GM12878 (cell line): ENCODE measurements around the gene LAMA2. TPM values are rescaled to one million over a fixed set of nuclear protein-coding genes. Genes with fewer than 3 reads are reported as not detected.

Experiments
- CBX5 ChIP-seq: sonication (generic); IDR thresholded peaks from 2 replicates; pipeline ENCODE4 v1.6.1; 2016; ENCODE audit warnings: low read depth, moderate library complexity, mild to moderate bottlenecking, inconsistent platforms
- RAD51 ChIP-seq: fragments of 450-650 bp; IDR thresholded peaks from 2 replicates; pipeline ENCODE4 v1.6.1; 2016; ENCODE audit warnings: moderate library complexity, mild to moderate bottlenecking, inconsistent platforms
- polyA plus RNA-seq, 11 experiments: library from polyadenylated mRNA; depleted of rRNA in 4 of 11; unstranded in 6 of 11; stranded (reverse) in 5 of 11; fragments of >200 nt; fragmentation: Nextera tagmentation in 4 of 11; fragmentation: Illumina TruSeq in 1 of 11; extraction: Ambion mirVana in 4 of 11; extraction: Trizol in 1 of 11; gene quantifications; 1 replicate in 1 of 11; 2 replicates in 10 of 11; pipeline versions ENCODE4 v1.2.1 to v1.2.3, GENCODE V29; 2011 to 2016; ENCODE audit warnings: inconsistent platforms in 2 of 11, missing spikeins in 2 of 11, low read depth in 1 of 11
- total RNA-seq, 4 experiments: library from RNA; depleted of rRNA in 3 of 4; stranded (reverse); fragments of >200 nt in 3 of 4; fragmentation: Illumina TruSeq in 1 of 4; extraction: Trizol in 1 of 4; gene quantifications; 2 replicates each; pipeline versions ENCODE4 v1.2.1 to v1.2.3, GENCODE V29; 2013 to 2021
- TF ChIP-seq, protein P1 (sequence below): fragments of 450-650 bp; formaldehyde crosslinking; IDR thresholded peaks from 2 replicates; pipeline ENCODE4 v1.5.0; 2022; ENCODE audit warnings: mild to moderate bottlenecking, missing genetic modification characterization
- TF ChIP-seq, protein P2 (sequence below): fragments of 450-650 bp; IDR thresholded peaks from 2 replicates; pipeline ENCODE4 v1.6.1; 2016; ENCODE audit warnings: mild to moderate bottlenecking
- TF ChIP-seq, protein P3 (sequence below): fragments of 450-650 bp; IDR thresholded peaks from 2 replicates; pipeline ENCODE4 v1.6.1; 2017; ENCODE audit warnings: antibody characterized with exemption, mild to moderate bottlenecking, moderate library complexity
- TF ChIP-seq, protein P4 (sequence below): IDR thresholded peaks from 2 replicates; pipeline ENCODE4 v1.6.1; 2012; ENCODE audit warnings: mild to moderate bottlenecking, low read depth, low read length

LAMA2 gene
- total and polyA plus RNA-seq, 10 of the 15 experiments (the other 5 are each of a cell fraction or from before 2014, with no cell fraction given) = 0.04 to 2.0 (median 0.37) TPM; not detected in 1

DNA sequence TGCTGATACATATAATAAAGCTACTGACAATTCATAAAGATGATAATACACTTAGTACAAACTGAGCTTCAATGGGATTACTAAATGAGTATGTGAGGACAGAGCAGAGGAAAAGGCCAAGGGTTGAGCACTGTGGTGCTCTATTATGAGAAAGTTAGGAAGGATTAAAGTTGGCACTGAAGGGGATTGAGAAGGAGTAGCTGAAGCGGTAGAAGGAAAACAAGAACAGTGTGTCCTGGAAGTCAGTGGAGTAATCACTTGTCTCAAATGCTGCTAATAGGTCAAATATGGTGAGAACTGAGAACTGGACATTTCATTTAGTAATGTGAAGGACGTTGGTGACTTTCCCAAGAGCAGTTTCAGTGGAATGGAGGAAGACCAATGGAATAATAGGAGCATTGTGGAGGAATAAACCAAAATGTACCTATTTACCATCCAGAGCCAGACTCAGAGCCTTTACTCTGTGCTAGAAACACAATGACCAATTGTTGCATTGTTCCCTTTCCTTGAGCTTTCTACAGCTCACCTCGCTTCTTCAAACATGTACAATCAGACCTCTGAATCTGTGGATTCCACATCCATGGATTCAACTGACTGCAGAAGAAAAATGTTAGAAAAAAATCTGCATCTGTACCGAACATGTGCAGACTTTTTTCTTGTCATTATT, 255.9 kb downstream of the LAMA2 start (continued):
- TF ChIP-seq, protein P1, sequence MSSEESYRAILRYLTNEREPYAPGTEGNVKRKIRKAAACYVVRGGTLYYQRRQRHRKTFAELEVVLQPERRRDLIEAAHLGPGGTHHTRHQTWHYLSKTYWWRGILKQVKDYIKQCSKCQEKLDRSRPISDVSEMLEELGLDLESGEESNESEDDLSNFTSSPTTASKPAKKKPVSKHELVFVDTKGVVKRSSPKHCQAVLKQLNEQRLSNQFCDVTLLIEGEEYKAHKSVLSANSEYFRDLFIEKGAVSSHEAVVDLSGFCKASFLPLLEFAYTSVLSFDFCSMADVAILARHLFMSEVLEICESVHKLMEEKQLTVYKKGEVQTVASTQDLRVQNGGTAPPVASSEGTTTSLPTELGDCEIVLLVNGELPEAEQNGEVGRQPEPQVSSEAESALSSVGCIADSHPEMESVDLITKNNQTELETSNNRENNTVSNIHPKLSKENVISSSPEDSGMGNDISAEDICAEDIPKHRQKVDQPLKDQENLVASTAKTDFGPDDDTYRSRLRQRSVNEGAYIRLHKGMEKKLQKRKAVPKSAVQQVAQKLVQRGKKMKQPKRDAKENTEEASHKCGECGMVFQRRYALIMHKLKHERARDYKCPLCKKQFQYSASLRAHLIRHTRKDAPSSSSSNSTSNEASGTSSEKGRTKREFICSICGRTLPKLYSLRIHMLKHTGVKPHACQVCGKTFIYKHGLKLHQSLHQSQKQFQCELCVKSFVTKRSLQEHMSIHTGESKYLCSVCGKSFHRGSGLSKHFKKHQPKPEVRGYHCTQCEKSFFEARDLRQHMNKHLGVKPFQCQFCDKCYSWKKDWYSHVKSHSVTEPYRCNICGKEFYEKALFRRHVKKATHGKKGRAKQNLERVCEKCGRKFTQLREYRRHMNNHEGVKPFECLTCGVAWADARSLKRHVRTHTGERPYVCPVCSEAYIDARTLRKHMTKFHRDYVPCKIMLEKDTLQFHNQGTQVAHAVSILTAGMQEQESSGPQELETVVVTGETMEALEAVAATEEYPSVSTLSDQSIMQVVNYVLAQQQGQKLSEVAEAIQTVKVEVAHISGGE (CRISPR knock-in tag) = no peak
- TF ChIP-seq, protein P2, sequence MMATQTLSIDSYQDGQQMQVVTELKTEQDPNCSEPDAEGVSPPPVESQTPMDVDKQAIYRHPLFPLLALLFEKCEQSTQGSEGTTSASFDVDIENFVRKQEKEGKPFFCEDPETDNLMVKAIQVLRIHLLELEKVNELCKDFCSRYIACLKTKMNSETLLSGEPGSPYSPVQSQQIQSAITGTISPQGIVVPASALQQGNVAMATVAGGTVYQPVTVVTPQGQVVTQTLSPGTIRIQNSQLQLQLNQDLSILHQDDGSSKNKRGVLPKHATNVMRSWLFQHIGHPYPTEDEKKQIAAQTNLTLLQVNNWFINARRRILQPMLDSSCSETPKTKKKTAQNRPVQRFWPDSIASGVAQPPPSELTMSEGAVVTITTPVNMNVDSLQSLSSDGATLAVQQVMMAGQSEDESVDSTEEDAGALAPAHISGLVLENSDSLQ = no peak
- TF ChIP-seq RAD51 (no peak), CBX5 (no peak)
- TF ChIP-seq, protein P3, sequence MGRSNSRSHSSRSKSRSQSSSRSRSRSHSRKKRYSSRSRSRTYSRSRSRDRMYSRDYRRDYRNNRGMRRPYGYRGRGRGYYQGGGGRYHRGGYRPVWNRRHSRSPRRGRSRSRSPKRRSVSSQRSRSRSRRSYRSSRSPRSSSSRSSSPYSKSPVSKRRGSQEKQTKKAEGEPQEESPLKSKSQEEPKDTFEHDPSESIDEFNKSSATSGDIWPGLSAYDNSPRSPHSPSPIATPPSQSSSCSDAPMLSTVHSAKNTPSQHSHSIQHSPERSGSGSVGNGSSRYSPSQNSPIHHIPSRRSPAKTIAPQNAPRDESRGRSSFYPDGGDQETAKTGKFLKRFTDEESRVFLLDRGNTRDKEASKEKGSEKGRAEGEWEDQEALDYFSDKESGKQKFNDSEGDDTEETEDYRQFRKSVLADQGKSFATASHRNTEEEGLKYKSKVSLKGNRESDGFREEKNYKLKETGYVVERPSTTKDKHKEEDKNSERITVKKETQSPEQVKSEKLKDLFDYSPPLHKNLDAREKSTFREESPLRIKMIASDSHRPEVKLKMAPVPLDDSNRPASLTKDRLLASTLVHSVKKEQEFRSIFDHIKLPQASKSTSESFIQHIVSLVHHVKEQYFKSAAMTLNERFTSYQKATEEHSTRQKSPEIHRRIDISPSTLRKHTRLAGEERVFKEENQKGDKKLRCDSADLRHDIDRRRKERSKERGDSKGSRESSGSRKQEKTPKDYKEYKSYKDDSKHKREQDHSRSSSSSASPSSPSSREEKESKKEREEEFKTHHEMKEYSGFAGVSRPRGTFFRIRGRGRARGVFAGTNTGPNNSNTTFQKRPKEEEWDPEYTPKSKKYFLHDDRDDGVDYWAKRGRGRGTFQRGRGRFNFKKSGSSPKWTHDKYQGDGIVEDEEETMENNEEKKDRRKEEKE = no peak
- TF ChIP-seq, protein P4, sequence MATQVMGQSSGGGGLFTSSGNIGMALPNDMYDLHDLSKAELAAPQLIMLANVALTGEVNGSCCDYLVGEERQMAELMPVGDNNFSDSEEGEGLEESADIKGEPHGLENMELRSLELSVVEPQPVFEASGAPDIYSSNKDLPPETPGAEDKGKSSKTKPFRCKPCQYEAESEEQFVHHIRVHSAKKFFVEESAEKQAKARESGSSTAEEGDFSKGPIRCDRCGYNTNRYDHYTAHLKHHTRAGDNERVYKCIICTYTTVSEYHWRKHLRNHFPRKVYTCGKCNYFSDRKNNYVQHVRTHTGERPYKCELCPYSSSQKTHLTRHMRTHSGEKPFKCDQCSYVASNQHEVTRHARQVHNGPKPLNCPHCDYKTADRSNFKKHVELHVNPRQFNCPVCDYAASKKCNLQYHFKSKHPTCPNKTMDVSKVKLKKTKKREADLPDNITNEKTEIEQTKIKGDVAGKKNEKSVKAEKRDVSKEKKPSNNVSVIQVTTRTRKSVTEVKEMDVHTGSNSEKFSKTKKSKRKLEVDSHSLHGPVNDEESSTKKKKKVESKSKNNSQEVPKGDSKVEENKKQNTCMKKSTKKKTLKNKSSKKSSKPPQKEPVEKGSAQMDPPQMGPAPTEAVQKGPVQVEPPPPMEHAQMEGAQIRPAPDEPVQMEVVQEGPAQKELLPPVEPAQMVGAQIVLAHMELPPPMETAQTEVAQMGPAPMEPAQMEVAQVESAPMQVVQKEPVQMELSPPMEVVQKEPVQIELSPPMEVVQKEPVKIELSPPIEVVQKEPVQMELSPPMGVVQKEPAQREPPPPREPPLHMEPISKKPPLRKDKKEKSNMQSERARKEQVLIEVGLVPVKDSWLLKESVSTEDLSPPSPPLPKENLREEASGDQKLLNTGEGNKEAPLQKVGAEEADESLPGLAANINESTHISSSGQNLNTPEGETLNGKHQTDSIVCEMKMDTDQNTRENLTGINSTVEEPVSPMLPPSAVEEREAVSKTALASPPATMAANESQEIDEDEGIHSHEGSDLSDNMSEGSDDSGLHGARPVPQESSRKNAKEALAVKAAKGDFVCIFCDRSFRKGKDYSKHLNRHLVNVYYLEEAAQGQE = no peak
